Large intestine (tissue), 3 donors: Measurements from ENCODE around the gene CACNA1B. TPM values are rescaled to one million over a fixed set of nuclear protein-coding genes. Genes with fewer than 3 reads are reported as not detected.
"Not testable (repeated sequence)": the region's sequence is repeated elsewhere in the genome, so short reads cannot be mapped to it uniquely, and the experiment has no call there.

Experiments
- DNase-seq, 2 donors: peaks; one replicate each; pipeline versions ENCODE4 v3.0.0 to v3.0.0-alpha.2; 2013
- H3K27ac ChIP-seq: one replicate; pipeline ENCODE4 v1.5.1; 2013; ENCODE audit warnings: low read length
- H3K27me3 ChIP-seq: 2 replicates; pipeline ENCODE4 v1.6.1; 2013; ENCODE audit warnings: low read length; ENCODE audit not compliant: control insufficient read depth, insufficient read depth
- H3K36me3 ChIP-seq: 2 replicates; pipeline ENCODE4 v1.6.1; 2013; ENCODE audit warnings: low read length; ENCODE audit not compliant: control insufficient read depth, insufficient read depth
- H3K4me1 ChIP-seq: one replicate; pipeline ENCODE4 v1.6.1; 2013; ENCODE audit warnings: low read length; ENCODE audit not compliant: control insufficient read depth, insufficient read depth
- H3K4me3 ChIP-seq: one replicate; pipeline ENCODE4 v1.5.1; 2013; ENCODE audit warnings: low read length
- H3K9me3 ChIP-seq: one replicate; pipeline ENCODE4 v1.6.1; 2013; ENCODE audit warnings: mild to moderate bottlenecking, low read depth, low read length, moderate library complexity; ENCODE audit not compliant: control insufficient read depth
- WGBS: methylation state at CpG from one replicate; pipeline ENCODE4 v1.1.5; 2013; ENCODE audit warnings: low lambda C conversion rate; ENCODE audit not compliant: insufficient coverage; 5-methylcytosine and 5-hydroxymethylcytosine counted together
- polyA plus RNA-seq: library from polyadenylated mRNA; unstranded; fragments of 120-200 nt; gene quantifications from one replicate; pipeline ENCODE4 v1.2.1, GENCODE V29; 2013

The CACNA1B gene
- polyA plus RNA-seq, 1 donor = 1.8 TPM

GRCh38 chr9:138016406-138017187 is 139.0 kb downstream of the CACNA1B start:
- H3K4me3 ChIP-seq = no peak overlapping the region
- WGBS = 77% methylated on average over 3 of the region's 33 CpGs
- no peak overlapping the region for H3K27ac ChIP-seq
- peaks cover 2% of the 10 kb centered on the region for H3K27me3 ChIP-seq
- no peaks in the 10 kb centered on the region for H3K9me3 ChIP-seq
- DNase-seq = no peak
- H3K4me1 ChIP-seq = no peaks in the 10 kb centered on the region
- H3K36me3 ChIP-seq = no peaks in the 10 kb centered on the region

GRCh38 chr9:138017200-138017599 is 139.6 kb downstream of the CACNA1B start:
- WGBS = 80% methylated on average over 1 of the region's 13 CpGs

GRCh38 chr9:138019514-138019913 is 141.9 kb downstream of the CACNA1B start:
- H3K36me3 ChIP-seq, H3K4me1 ChIP-seq, H3K9me3 ChIP-seq, DNase-seq, H3K4me3 ChIP-seq, H3K27ac ChIP-seq: not testable (repeated sequence)
- peaks cover 27% of the 10 kb centered on the region for H3K27me3 ChIP-seq
- WGBS = no CpG with 5 or more reads among the region's 10 CpGs

More at GRCh38 chr9:138017200-138017599, 139.6 kb downstream of the CACNA1B start:
- Histone ChIP-seq H3K36me3 (no peaks in the 10 kb centered on the region), H3K4me3 (no peak overlapping the region), H3K4me1 (no peaks in the 10 kb centered on the region), H3K9me3 (no peaks in the 10 kb centered on the region), H3K27me3 (peaks cover 8% of the 10 kb centered on the region), H3K27ac (no peak overlapping the region)
- no peak for DNase-seq

- H3K4me1 ChIP-seq = no peaks in the 10 kb centered on the region
- peaks cover 34% of the 10 kb centered on the region for H3K27me3 ChIP-seq
- DNase-seq = no peak
- H3K4me3 ChIP-seq = no peak overlapping the region
- H3K36me3 ChIP-seq = no peaks in the 10 kb centered on the region
- H3K27ac ChIP-seq = no peak overlapping the region
- no CpG with 5 or more reads among the region's 13 CpGs for whole genome bisulfite sequencing
- no peaks in the 10 kb centered on the region for H3K9me3 ChIP-seq
These were observed 142.7 kb downstream of the CACNA1B start for GRCh38 chr9:138020120-138020794.

GRCh38 chr9:138020795-138021182 is 143.2 kb downstream of the CACNA1B start:
- Histone ChIP-seq H3K27me3 (peaks cover 37% of the 10 kb centered on the region), H3K4me3 (no peak overlapping the region), H3K9me3 (no peaks in the 10 kb centered on the region), H3K4me1 (no peaks in the 10 kb centered on the region), H3K36me3 (no peaks in the 10 kb centered on the region), H3K27ac (no peak overlapping the region)
- WGBS = no CpG with 5 or more reads among the region's 5 CpGs
- no peak for DNase-seq

- DNase-seq = no peak
- H3K36me3 ChIP-seq = no peaks in the 10 kb centered on the region
- H3K27ac ChIP-seq = no peak overlapping the region
- no peaks in the 10 kb centered on the region for H3K9me3 ChIP-seq
- H3K27me3 ChIP-seq = peaks cover 43% of the 10 kb centered on the region
- H3K4me3 ChIP-seq = no peak overlapping the region
- no CpG with 5 or more reads among the region's 15 CpGs for WGBS
- no peaks in the 10 kb centered on the region for H3K4me1 ChIP-seq
These were observed 143.9 kb downstream of the CACNA1B start for GRCh38 chr9:138021251-138022056.

- Histone ChIP-seq H3K4me3 (no peak overlapping the region), H3K36me3 (no peaks in the 10 kb centered on the region), H3K27me3 (peaks cover 43% of the 10 kb centered on the region), H3K4me1 (no peaks in the 10 kb centered on the region), H3K9me3 (no peaks in the 10 kb centered on the region), H3K27ac (no peak overlapping the region)
- WGBS = no CpG with 5 or more reads among the region's 17 CpGs
- DNase-seq = peak in 1 of 2 donors; percentile 6
These were observed 144.6 kb downstream of the CACNA1B start for GRCh38 chr9:138022121-138022741.

- Histone ChIP-seq H3K4me1 (no peaks in the 10 kb centered on the region), H3K27me3 (peaks cover 43% of the 10 kb centered on the region), H3K36me3 (no peaks in the 10 kb centered on the region), H3K4me3 (no peak overlapping the region), H3K27ac (no peak overlapping the region), H3K9me3 (no peaks in the 10 kb centered on the region)
- peak in 1 of 2 donors; percentile 10 for DNase-seq
- no CpG with 5 or more reads among the region's 69 CpGs for WGBS
These were observed 145.3 kb downstream of the CACNA1B start for GRCh38 chr9:138022756-138023393.

GRCh38 chr9:138023394-138024124 is 146.0 kb downstream of the CACNA1B start:
- Histone ChIP-seq H3K9me3 (no peaks in the 10 kb centered on the region), H3K27ac (no peak overlapping the region), H3K36me3 (no peaks in the 10 kb centered on the region), H3K27me3 (peaks cover 43% of the 10 kb centered on the region), H3K4me1 (no peaks in the 10 kb centered on the region), H3K4me3 (no peak overlapping the region)
- WGBS = no CpG with 5 or more reads among the region's 84 CpGs
- DNase-seq = peak in 1 of 2 donors; percentile 9
